Activated CD4-positive, alpha-beta T cell treated with anti-CD3 and anti-CD28 coated beads, Interleukin-2, amount 10 ng/mL, durations not matched to agents 24 days and 14 days (primary cell): ENCODE measurements around the gene ACBD3. TPM values are rescaled to one million over a fixed set of nuclear protein-coding genes. Genes with fewer than 3 reads are reported as not detected.
A peak's percentile ranks its signal among the peaks of the same experiment; 100 is the strongest.

Experiments used
- DNase-seq: peaks from one replicate; pipeline ENCODE4 v3.0.0; 2022
- H3K27ac Mint-ChIP-seq: one replicate; pipeline ENCODE4 v1.8.0; 2022; ENCODE audit warnings: mild to moderate bottlenecking, mixed read lengths
- H3K27me3 Mint-ChIP-seq: one replicate; pipeline ENCODE4 v1.8.0; 2022; ENCODE audit warnings: mixed read lengths
- H3K36me3 Mint-ChIP-seq: one replicate; pipeline ENCODE4 v1.8.0; 2022; ENCODE audit warnings: low read depth, mild to moderate bottlenecking, mixed read lengths
- H3K4me1 Mint-ChIP-seq: one replicate; pipeline ENCODE4 v1.8.0; 2021; ENCODE audit warnings: mixed read lengths
- H3K4me3 Mint-ChIP-seq: one replicate; pipeline ENCODE4 v1.8.0; 2022; ENCODE audit warnings: mild to moderate bottlenecking, moderate library complexity, mixed read lengths
- H3K9me3 Mint-ChIP-seq: one replicate; pipeline ENCODE4 v1.8.0; 2021; ENCODE audit warnings: mixed read lengths
- intact Hi-C: fragments of 100-400 bp; cut with micrococcal nuclease; formaldehyde crosslinking; loops from one replicate; pipeline ENCODE4 v1.15.1; 2023
- total RNA-seq: library from RNA; stranded (reverse); gene quantifications from 2 replicates; pipeline ENCODE4 v1.2.3, GENCODE V29; 2022

Gene ACBD3
- total RNA-seq, 1 donor from 2014 or later = 23.9 TPM

DNA sequence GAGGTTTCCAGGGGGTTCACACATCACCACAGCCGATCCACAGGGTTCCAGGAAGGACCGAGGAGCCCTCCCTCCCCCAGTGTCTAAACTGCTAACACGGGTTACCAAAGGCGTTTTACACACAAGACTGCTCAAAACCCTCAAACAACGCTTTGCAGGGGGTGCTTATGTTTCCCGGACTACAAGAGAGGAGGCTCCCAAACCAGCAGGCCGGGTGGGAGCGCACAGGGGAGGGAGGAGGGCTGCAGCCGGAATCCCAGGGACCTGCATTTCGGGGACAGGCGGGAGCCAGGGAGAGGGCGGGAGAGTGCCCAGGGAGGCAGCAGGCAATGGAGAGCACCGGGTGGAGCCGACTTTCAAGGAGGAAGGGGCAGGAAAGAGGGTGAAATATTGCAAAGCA lies 50.8 kb downstream of the ACBD3 start:
- intact Hi-C loops = no loop called here
- no peak overlapping the region for H3K27ac Mint-ChIP-seq
- no peak overlapping the region for H3K4me3 Mint-ChIP-seq

GRCh38 chr1:226135059-226135651 lies 51.4 kb downstream of the ACBD3 start:
- H3K27ac Mint-ChIP-seq = no peak overlapping the region
- no peak overlapping the region for H3K4me3 Mint-ChIP-seq
- peaks cover 1% of the 10 kb centered on the region for H3K27me3 Mint-ChIP-seq
- intact Hi-C loops = no loop called here
- no peak for DNase-seq
- H3K36me3 Mint-ChIP-seq = no peaks in the 10 kb centered on the region
- peaks cover 1% of the 10 kb centered on the region for H3K4me1 Mint-ChIP-seq
- no peaks in the 10 kb centered on the region for H3K9me3 Mint-ChIP-seq

More for the DNA sequence above, 50.8 kb downstream of the ACBD3 start:
- Mint-ChIP-seq H3K27me3 (peaks cover 1% of the 10 kb centered on the region), H3K9me3 (no peaks in the 10 kb centered on the region), H3K36me3 (no peaks in the 10 kb centered on the region), H3K4me1 (peaks cover 1% of the 10 kb centered on the region)
- DNase-seq = no peak

DNA sequence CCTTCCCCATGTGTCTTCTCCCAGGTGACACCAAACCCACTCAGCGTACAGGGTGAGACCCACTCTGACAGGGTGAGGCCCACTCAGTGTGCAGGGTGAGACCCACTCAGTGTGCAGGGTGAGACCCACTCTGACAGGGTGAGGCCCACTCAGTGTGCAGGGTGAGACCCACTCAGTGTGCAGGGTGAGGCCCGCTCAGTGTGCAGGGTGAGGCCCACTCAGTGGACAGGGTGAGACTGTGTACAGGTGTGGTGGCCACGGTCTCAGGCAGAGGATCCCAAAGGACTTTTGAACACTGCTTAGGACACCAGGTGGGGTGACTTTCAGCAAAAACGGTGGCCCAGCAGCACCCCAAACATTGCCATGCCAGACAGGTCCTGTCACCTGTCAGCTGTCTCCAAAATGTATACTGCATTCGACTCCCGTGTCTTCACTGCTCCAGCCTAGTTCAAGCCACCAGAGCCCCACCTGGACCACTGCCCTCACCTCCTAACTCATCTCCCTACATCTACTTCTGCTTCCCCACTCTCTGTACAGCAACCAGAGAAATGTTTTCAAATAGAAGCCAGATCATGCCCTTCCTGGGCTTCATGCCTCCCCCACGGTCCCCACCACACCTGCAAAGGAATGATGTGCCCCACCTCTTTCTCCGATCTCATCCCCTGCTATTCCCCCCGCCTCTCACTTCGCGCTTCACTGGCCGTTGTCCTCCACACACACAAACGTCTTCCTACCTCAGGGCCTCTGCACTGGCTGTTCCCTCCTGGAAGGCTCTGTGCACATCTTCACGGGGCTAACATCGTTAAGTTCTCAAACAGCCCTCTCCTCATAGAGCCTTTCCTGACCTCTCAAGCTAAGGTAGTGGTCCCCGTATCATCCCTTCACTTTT lies 52.1 kb downstream of the ACBD3 start:
- no peak overlapping the region for H3K4me3 Mint-ChIP-seq
- no peak overlapping the region for H3K27ac Mint-ChIP-seq
- DNase-seq = no peak
- intact Hi-C loops = no loop called here
- peaks cover 1% of the 10 kb centered on the region for H3K4me1 Mint-ChIP-seq
- no peaks in the 10 kb centered on the region for H3K9me3 Mint-ChIP-seq
- H3K36me3 Mint-ChIP-seq = no peaks in the 10 kb centered on the region
- peaks cover 1% of the 10 kb centered on the region for H3K27me3 Mint-ChIP-seq

- no peak for DNase-seq
- Mint-ChIP-seq H3K27ac (no peak overlapping the region), H3K4me1 (peaks cover 3% of the 10 kb centered on the region), H3K27me3 (peaks cover 1% of the 10 kb centered on the region), H3K4me3 (no peak overlapping the region), H3K9me3 (no peaks in the 10 kb centered on the region), H3K36me3 (no peaks in the 10 kb centered on the region)
- intact Hi-C loops = no loop called here
These were observed 52.9 kb downstream of the ACBD3 start for GRCh38 chr1:226133504-226134123.

GRCh38 chr1:226132728-226133503 lies 53.6 kb downstream of the ACBD3 start:
- intact Hi-C loops = no loop called here
- peaks cover 5% of the 10 kb centered on the region for H3K4me1 Mint-ChIP-seq
- H3K36me3 Mint-ChIP-seq = no peaks in the 10 kb centered on the region
- no peak for DNase-seq
- H3K9me3 Mint-ChIP-seq = no peaks in the 10 kb centered on the region
- H3K27me3 Mint-ChIP-seq = peaks cover 1% of the 10 kb centered on the region
- no peak overlapping the region for H3K4me3 Mint-ChIP-seq
- no peak overlapping the region for H3K27ac Mint-ChIP-seq

- Mint-ChIP-seq H3K27me3 (peaks cover 1% of the 10 kb centered on the region), H3K4me3 (no peak overlapping the region), H3K9me3 (no peaks in the 10 kb centered on the region), H3K4me1 (peaks cover 14% of the 10 kb centered on the region), H3K36me3 (no peaks in the 10 kb centered on the region), H3K27ac (no peak overlapping the region)
- DNase-seq = no peak
- intact Hi-C loops = no loop called here
These were observed 54.9 kb downstream of the ACBD3 start for GRCh38 chr1:226131639-226132038.

- H3K36me3 Mint-ChIP-seq = no peaks in the 10 kb centered on the region
- H3K4me3 Mint-ChIP-seq = no peak overlapping the region
- H3K27ac Mint-ChIP-seq = no peak overlapping the region
- intact Hi-C loops = loop anchor here (10.0 kb wide), 1 partner anchor 476 kb away; no protein-coding TSS in a partner anchor
- no peak for DNase-seq
- peaks cover 22% of the 10 kb centered on the region for H3K4me1 Mint-ChIP-seq
- peaks cover 1% of the 10 kb centered on the region for H3K27me3 Mint-ChIP-seq
- no peaks in the 10 kb centered on the region for H3K9me3 Mint-ChIP-seq
These were observed 57.3 kb downstream of the ACBD3 start for GRCh38 chr1:226129230-226129629.

DNA sequence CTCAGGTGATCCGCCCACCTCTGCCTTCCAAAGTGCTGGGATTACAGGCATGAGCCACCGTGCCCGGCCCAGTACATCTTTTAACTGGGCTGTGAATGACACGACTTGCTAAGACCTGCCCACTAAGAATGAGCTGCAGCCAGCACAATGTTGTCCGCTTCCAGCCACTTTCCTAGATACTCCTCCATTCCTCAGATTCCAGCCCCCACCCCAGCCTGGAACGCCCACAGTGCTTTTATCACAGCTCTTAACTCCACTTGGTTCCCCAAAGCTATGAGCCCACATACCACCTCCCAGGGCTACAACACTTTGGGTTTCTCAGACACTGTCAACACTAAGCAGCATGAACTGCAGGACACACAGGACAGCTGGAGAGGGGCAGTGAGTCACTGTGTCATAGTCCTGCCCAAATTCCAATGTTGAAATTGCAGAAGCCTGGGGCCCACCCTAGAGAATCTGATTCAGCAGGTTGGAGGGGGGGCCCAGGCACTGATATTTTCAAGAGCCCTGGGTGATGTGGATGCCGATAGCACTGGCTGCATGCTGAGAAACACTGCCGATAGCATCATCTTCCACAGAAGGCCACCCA lies 58.0 kb downstream of the ACBD3 start:
- no peaks in the 10 kb centered on the region for H3K9me3 Mint-ChIP-seq
- H3K27me3 Mint-ChIP-seq = peaks cover 4% of the 10 kb centered on the region
- H3K4me1 Mint-ChIP-seq = peaks cover 25% of the 10 kb centered on the region
- H3K27ac Mint-ChIP-seq = peak overlapping the region; percentile 51
- intact Hi-C loops = loop anchor here (10.0 kb wide), 1 partner anchor 476 kb away; no protein-coding TSS in a partner anchor
- DNase-seq = no peak
- H3K36me3 Mint-ChIP-seq = no peaks in the 10 kb centered on the region
- H3K4me3 Mint-ChIP-seq = no peak overlapping the region

DNA sequence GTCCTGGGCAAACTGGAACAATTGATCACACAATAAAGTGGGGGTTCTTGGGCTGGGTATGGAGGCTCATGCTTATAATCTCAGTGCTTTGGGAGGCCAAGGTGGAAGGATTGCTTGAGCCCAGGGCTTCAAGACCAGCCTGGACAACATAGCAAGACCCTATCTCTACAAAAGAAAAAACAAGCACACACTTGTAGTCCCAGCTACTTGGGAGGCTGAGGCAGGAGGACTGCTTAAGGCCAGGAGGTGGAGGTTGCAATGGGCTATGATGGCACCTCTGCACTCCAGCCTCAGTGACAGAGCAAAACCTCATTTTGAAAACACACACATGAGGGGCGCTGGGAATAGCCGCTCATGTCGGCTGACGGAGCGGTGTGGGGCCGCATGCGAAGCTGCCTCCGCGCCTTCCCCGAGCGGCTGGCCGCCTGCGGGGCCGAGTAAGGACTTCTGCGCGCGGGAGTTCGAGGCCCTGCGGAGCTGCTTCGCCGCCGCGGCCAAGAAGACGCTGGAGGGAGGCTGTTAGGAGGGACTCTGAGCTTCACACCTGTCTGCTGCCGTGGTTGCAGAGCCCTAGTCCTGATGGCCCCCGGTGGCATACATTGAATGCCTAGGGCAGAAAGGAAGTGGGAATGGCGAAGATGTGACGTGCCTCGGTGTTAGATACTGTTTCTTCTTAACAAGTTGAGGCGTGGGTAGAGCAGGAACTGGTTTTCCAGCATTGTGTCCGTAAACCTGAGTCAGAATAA lies 59.5 kb downstream of the ACBD3 start:
- Mint-ChIP-seq H3K4me1 (peaks cover 29% of the 10 kb centered on the region), H3K27ac (peak overlapping the region; percentile 82), H3K9me3 (no peaks in the 10 kb centered on the region), H3K36me3 (no peaks in the 10 kb centered on the region), H3K4me3 (peak overlapping the region; percentile 14), H3K27me3 (peaks cover 3% of the 10 kb centered on the region)
- no peak for DNase-seq
- intact Hi-C loops = loop anchor here (10.0 kb wide), 1 partner anchor 478 kb away; no protein-coding TSS in a partner anchor

- no peak for DNase-seq
- Mint-ChIP-seq H3K4me1 (peaks cover 31% of the 10 kb centered on the region), H3K36me3 (no peaks in the 10 kb centered on the region), H3K9me3 (no peaks in the 10 kb centered on the region), H3K27ac (no peak overlapping the region), H3K27me3 (peaks cover 3% of the 10 kb centered on the region), H3K4me3 (no peak overlapping the region)
- intact Hi-C loops = loop anchor here (1.0 to 10.0 kb wide), 3 partner anchors 71 to 479 kb away; no protein-coding TSS in a partner anchor
These were observed 60.7 kb downstream of the ACBD3 start for GRCh38 chr1:226125831-226126230.

DNA sequence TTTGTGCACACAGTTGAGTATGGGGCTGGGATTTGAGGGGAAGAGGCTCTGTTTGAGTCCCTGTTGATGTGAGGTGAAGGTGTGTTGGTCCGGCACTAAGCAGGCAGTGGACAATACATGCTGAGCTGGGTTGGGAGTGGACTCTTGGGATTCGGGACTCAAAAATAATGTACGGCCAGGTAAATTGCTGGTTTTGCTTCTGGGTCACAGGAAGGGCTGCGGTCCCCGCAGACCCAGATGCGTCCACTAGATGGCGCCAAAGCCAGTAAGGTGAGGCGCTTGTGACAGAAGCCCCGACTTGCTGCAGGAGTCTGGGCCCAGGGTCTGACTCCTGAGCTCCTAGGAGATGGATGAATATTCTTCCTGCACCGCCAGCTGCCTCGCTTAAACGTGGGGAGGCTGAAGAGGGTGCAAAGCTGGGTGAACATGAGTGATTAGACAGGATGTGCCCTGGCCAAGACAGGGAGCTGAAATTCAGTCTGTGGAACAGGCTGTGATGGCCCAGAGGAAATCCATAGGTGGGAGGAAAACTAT lies 61.4 kb downstream of the ACBD3 start:
- peaks cover 3% of the 10 kb centered on the region for H3K27me3 Mint-ChIP-seq
- peak overlapping the region; percentile 10 for H3K4me3 Mint-ChIP-seq

More for the DNA sequence above, 61.4 kb downstream of the ACBD3 start:
- Mint-ChIP-seq H3K9me3 (no peaks in the 10 kb centered on the region), H3K27ac (no peak overlapping the region), H3K4me1 (peaks cover 35% of the 10 kb centered on the region), H3K36me3 (no peaks in the 10 kb centered on the region)
- intact Hi-C loops = loop anchor here (1.0 to 10.0 kb wide), 3 partner anchors 72 to 480 kb away; no protein-coding TSS in a partner anchor
- DNase-seq = peak; percentile 97
